ENCODE results near the gene SDHAF1.
"Not testable (repeated sequence)": the region's sequence is repeated elsewhere in the genome, so short reads cannot be mapped to it uniquely, and the experiment has no call there.

The SDHAF1 gene

DNA sequence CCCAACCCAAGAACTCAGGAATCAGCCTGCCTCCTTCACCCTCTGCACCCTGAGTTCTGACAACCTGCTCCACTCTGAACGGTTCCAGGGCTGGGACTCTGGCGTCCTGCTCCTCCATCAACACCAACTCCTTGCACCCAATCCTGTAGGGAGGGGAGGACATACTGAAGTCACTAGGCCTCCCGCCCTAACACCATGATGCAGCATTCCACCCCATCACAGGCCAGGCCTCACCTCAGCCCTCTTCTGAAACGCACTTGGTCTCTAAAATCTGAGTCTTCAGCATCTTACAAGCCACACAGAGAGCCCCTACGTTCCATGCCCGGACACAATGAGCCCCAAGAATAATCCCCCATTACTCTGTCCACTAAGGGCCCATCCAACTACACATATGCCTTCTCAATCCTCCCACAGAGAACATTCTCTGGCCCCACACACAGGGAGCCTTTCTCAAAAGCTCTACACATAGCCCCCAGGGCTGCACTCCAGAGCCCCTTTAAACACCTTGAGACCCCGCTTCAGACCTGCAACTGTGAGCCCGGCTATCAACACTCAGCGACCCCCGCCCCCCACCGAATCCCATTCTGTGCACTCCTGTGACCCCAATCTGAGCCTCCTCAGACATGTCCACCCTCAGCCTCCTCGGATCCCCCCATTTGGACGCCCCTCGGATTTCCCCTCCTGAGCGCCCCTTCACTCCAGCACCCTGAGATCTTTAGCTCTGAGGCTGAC is 18.5 kb downstream of the SDHAF1 start:
- DNase-seq (ENCODE audit: extremely low spot score, insufficient read length, low read depth) (no peak), FAIRE-seq (peak; percentile 24)

DNA sequence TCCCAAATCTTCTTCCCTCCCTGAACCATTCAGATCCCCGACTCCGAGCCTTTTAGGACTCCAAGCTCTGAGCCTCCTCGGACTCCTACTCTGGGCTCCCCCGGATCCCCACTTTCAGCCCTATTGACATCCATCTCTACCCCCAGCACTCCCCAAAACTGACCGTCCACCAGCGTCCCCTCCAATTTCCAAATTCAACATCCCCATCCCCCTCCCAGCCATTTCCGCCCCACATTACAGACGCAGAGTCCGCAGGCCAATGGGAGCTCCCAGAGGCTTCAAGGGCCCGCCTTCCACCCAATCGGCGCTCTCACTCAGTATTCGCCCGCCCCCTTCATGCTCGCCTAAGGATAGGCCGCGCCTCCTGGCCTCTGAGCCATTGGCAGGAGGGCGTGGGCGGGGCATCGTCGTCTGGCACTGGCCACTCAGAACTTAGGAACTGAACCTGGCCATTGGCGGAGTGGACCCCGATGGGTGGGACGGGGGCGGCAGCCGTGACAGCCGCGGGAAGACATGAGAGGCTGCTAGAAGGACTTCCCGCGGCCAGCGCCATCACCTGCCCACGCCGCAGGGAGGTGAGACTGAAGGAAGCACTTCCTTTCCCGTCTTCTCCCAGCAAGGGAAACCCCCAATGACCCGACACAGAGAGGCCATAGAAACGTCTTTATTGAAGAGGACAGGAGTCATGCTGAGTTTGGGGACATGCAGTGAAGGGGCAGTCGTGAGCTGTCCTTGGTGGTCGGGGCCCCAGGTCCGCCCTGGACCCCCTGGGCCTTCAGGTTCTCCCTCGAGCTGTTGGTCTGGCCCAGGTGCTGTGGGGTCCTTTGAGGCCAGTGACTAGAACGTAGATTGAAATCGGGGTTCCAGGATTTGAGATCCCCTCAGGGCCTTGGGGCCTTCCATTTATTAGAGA is 19.3 kb downstream of the SDHAF1 start, which contains the start of gene ALKBH6:
ALKBH6 (minus strand) TSS at position 202 of the 913 bp plus-strand sequence. CDS start 816 bp downstream, outside the sequence.
- FAIRE-seq: peak; percentile 100
- peak; percentile 98 for DNase-seq (ENCODE audit: extremely low spot score, insufficient read length, low read depth)

DNA sequence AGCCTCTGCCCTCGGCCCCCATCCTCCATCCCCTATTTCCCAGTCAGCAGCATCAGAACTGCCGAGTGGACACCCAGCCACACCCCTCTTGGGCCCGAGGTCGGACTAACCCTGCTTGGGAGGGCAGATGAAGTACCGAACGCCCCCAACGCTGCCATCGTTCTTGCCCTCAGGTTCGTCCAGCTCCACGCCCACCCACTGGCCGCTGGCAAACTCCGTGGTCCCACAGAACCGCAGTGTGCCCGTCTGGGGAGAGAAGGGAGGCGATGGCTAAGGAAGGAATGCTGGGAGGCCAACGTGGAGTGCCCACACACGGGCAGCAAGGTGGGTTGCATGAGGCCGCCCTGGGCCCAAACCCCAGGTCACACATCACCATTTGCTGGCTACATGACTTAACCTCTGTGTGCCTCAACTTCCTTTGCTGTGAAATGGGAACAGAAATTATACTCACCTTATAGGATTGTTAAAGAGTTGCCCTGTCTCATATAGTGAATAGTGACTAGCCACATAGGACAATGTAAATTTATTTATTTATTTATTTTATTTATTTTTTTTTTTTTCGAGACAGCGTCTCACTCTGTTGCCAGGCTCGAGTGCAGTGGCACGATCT is 24.2 kb downstream of the SDHAF1 start:
- FAIRE-seq (no peak), DNase-seq (ENCODE audit: extremely low spot score, insufficient read length, low read depth) (no peak)

DNA sequence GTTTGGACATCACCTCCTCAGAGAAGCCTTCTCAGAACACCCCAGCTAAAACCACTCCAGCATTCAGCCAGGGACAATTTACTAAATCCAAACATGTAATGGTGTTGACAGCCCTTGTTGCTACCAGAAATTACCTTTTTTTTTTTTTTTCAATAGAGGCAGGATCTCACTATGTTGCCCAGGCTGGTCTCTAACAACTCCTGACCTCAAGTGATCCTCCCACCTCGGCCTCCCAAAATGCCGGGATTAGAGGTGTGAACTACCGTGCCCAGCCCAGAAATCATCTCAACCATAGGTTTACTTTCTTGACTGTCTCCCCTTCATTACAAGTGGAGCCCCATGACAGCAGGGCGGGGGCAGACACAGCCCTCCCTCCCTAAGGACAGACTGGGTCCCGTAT is 28.4 kb downstream of the SDHAF1 start:
- FAIRE-seq (no peak), DNase-seq (ENCODE audit: extremely low spot score, insufficient read length, low read depth) (no peak)

DNA sequence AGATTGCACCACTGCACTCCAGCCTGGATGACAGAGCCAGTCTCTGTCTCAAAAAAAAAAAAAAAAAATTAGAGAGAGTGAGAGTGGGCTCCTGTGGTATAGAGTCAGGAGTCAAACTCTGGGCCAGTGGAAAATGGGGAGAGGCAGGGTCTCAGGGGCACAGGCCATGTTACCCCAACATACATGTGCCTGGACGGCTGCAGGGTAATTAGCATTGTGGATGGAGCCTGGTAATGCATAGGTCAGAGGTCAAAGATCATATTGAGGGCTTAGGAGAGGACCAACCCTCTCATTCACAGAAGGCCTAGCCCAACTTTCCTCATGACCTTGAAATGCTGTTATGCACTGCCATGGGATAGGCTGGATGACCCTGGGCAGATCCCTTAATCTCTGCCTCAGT is 30.6 kb downstream of the SDHAF1 start:
- FAIRE-seq: no peak

DNA sequence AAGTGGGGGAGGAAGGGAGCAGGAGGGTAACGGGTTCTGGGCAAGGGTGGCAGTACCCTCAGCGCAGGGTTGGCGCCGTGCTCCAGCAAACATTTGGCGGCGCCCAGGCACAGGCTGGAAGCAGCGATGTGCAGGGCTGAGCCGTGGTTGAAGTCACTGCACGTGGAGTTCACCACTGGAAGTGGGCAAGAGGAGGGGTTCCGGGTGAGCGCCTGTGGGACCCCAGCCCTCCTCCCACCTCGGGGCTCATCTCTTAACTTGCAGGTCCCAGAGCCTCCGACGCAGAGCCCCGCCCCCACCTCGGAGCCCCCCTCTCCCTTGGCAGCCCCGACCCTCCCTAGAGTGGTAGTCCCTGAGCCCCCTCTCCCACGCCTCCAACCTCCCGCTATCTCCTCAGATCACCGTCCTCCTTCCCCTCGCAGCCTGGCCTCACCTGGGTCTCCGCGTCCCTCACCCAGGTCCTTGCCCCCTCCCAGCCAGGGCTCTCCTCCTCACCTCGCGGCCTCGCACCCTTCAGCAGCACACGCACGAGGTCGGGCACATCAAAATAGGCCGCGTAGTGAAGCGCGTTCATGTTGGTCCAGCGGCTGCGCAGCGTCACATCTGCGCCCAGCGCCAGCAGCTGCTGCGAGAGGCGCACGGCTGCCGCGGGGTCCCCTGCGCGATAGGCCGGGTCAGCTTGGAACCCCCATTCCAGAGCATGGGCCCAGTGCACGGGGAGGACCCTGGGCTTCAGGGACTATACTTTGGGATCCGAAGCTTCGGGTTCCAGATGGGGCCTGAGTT is 31.3 kb downstream of the SDHAF1 start:
- FAIRE-seq: no peak
- DNase-seq (ENCODE audit: extremely low spot score, insufficient read length, low read depth): no peak

More for the DNA sequence above, 30.6 kb downstream of the SDHAF1 start:
- DNase-seq (ENCODE audit: extremely low spot score, insufficient read length, low read depth): no peak

DNA sequence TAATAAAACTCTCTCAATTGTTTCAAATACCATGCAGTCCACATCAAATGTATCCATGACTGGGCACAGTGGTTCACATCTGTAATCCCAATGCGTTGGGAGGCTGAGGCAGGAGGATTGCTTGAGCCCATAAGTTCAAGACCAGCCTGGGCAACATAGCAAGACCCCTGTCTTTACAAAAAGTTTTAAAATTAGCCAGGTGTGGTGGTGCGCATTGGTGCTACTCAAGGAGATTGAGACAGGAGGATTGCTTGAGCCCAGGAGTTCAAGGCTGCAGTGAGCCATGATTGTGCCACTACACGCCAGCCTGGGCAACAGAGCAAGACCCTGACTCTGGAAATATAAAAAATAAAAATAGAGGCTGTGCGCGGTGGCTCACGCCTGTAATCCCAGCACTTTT is 32.7 kb downstream of the SDHAF1 start:
- FAIRE-seq (no peak), DNase-seq (ENCODE audit: extremely low spot score, insufficient read length, low read depth) (no peak)

DNA sequence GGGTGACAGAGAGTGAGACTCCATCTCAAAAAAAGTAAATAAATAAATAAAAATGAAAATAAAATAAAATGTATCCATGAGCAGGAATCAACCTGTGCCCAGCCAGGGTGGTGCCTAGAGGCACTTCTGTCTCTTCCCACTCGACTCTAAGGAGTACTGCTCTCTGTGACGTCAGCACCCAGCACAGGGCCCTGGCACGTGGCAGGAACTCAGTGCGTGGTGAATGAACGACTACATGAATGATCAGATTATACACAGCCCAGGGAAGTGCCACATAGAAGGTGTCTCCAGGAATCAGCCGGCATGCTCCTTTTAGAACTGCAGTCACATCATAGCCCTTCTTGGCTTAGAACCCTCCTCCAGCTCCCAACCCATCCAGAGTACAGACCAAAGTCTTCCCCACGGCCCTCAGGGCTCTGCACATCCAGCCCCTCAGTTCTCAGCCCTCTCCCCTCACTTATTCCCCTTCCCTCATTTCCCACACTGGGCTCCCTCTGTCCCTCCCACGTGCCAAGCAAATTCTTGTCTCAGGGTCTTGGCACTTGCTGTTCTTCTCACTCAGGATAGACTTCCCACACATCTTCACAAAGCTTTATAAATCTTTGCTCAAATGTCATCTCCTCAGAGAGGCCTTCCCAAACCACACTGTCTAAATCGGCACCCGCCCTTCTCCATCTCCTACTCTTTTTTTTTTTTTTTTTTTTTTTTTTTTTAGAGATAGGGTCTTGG is 33.5 kb downstream of the SDHAF1 start:
- FAIRE-seq: no peak
- DNase-seq (ENCODE audit: extremely low spot score, insufficient read length, low read depth): no peak

DNA sequence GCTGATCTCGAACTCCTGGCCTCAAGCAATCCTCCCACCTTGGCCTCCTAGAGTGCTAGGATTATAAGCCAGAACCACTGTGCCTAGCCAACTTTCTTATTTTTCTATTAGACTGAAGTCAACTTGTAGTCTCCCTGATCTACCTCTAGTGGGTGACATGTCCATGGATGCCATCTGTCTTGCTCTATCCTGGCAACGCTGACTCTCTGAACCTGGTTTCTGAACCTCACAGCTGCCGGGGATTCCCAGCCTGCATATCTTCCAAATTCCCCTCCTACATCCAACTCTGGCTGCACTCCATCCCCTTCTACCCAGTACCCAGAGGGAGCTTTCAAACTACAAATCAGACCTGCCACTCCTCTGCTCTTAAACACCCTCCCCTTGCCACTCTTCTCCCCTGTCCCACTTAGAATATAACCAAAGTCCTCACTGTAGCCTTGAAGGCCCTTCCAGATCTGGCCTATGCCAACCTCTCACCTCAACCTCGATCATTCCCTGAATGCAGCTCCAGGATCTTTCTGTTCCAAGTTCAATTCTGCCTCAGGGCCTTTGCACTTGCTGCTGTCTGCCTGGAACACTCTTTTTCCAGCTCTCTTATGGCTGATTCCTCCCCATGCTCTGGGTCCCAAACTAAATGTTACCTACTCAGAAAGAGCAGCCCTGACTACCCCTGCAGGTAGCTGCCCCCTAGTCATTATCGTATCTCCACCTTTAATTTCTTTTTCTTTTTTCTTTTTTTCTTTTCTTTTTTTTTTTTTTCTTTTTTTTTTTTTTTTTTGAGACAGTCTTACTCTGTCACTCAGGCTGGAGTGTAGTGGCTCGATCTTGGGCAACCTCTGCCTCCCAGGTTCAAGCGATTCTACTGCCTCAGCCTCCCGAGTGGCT is 35.5 kb downstream of the SDHAF1 start:
- FAIRE-seq (no peak), DNase-seq (ENCODE audit: extremely low spot score, insufficient read length, low read depth) (no peak)

DNA sequence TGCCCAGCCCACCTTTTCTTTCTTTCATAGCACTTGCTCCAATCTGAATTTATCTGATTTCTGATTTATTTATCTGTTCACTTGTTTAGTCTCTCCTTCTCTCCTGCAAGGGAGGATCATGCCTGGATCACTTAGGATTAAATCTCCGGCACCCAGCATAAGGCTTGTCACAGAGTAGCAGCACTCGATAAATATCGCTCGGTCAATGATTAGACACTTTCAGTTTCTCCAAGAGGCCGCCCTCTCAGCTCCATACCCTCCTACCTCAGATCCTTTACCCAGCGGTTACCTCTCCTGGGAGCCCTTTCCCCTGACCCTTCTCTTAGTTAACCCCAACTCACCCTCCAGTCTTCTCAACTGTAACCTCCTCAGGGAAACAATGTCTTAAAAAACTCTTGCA is 36.3 kb downstream of the SDHAF1 start:
- FAIRE-seq: no peak
- DNase-seq (ENCODE audit: extremely low spot score, insufficient read length, low read depth): no peak

DNA sequence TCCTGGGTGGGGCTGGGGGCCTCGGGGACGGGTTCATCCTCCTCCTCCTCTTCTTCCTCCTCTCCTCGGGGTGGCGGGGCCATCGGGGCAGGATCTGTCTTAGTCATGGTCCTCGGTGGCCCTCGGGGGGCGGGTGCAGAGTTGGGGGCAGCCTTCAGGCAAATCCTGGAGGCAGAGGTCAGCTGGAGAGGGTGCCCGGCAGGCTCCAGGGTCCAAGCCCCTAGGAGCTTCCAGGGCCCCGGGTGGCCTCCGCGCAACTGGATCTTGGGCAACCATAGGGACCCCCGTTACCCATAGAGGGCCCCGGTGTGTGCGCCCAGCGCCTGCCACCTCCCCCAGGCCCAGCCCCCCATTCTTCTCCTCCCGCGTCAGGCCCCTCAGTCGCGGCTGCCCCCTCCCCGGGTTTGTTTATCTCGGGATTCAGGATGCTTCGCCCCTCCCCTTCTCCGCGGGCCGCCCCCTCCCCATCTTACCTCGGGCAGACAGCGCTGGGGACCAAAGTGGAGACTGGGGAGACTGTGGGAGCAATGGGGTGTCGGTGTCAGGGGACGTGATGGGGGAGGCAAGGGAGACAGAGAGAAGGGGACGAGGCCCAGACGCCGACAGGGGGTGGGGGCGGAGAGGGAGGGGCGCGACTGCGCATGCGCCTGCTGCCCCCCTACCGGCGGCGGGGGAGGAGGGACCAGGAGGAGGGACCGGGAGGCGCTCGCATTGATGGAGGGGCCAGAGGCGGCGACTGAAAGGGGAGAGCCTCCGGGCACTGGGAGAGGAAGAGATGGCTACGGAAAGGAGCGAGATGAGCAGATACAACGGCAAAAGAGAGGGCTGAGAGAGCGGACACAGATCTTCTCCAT is 37.5 kb downstream of the SDHAF1 start, which contains the start of gene CLIP3:
CLIP3 (minus strand) TSS at position 623 of the 854 bp plus-strand sequence; CDS start at position 107, 516 bp downstream.
- peak; percentile 42 for DNase-seq (ENCODE audit: extremely low spot score, insufficient read length, low read depth)
- no peak for FAIRE-seq

DNA sequence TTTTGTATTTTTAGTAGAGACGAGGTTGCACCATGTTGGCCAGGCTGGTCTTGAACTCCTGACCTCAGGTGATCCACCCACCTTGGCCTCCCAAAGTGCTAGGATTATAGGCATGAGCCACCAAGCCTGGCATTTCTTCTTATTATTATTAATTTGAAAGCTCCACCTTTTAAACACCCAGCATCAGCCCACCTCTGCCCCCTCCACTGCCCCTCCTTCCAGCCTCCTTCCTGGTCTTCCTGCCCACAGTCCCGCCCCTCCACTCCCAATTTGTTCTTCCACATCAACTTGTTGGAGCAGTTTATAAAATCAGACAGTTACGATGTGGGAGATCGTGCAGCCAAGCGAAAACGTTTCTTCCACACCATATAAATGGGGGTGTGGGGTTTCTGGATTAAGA is 45.5 kb downstream of the SDHAF1 start:
- DNase-seq (ENCODE audit: extremely low spot score, insufficient read length, low read depth) (no peak), FAIRE-seq (no peak)

DNA sequence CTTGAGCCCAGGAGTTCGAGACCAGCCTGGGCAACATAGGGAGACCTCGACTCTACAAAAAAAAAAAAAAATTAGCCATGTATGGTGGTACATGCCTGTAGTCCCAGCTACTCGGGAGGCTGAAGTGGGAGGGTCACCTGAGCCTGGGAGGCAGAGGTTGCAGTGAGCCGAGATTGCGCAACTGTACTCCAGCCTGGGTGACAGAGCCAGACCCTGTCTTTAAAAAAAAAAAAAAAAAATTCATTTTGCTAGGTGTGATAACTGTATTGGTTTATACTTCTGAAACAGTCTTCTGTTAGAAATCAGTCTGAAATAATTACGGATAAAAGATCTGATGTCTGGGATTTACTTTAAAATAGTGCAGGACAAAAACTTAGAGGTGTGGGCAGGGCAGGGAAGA is 46.1 kb downstream of the SDHAF1 start:
- not testable (repeated sequence) for FAIRE-seq; DNase-seq (ENCODE audit: extremely low spot score, insufficient read length, low read depth)

DNA sequence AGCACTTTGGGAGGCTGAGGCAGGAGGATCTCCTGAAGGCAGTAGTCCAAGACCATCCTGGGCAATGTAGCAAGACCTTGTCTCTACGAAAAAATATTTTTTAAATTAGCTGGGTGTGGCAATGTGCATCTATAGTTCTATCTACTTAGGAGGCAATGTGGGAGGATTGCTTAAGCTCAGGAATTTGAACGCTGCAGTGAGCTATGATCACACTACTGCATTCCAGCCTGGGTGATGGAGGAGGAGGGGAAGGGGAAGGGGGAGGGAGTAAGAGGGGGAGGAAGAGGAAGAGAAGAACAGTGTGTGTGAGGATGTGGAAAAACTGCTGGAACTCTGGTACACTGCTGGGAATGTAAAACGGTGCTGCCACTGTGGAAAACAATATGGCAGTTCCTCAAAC is 46.8 kb downstream of the SDHAF1 start:
- FAIRE-seq (no peak), DNase-seq (ENCODE audit: extremely low spot score, insufficient read length, low read depth) (no peak)

DNA sequence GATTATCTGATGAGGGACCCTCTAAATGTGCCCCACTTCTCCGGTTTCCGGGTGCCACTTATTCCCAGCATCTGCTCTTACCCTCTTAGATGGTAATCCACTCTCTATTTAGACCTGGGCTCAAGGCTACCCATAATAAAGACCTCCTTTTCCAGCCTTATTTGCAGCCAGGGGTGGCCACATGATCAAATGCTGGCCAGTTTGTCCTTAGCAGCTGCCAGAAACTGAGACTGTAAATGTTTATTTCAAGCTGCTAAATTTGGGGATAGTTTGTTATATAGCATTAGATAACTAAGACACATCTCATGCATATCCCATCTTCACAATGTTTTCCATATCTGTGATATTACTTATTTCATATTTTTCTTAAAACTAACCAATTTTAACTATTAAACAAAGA is 49.0 kb downstream of the SDHAF1 start:
- FAIRE-seq: no peak

More for the DNA sequence above, 49.0 kb downstream of the SDHAF1 start:
- DNase-seq (ENCODE audit: extremely low spot score, insufficient read length, low read depth): no peak

Data from GM18507 (cell line).